Glutamatergic neuron (in vitro differentiated cells): ENCODE measurements around the gene ESYT1. TPM values are rescaled to one million over a fixed set of nuclear protein-coding genes. Genes with fewer than 3 reads are reported as not detected.

Experiments
- DNase-seq: peaks from one replicate; pipeline ENCODE4 v3.0.0; 2022
- H3K27ac Mint-ChIP-seq: one replicate; pipeline ENCODE4 v1.8.0; 2020; ENCODE audit warnings: mild to moderate bottlenecking, mixed read lengths, inconsistent platforms; ENCODE audit not compliant: unreplicated experiment
- H3K27me3 Mint-ChIP-seq: one replicate; pipeline ENCODE4 v1.8.0; 2020; ENCODE audit warnings: mild to moderate bottlenecking, moderate library complexity, mixed read lengths, inconsistent platforms; ENCODE audit not compliant: unreplicated experiment
- H3K36me3 Mint-ChIP-seq: one replicate; pipeline ENCODE4 v1.8.0; 2020; ENCODE audit warnings: mild to moderate bottlenecking, mixed read lengths, inconsistent platforms; ENCODE audit not compliant: unreplicated experiment
- H3K4me1 Mint-ChIP-seq: one replicate; pipeline ENCODE4 v1.8.0; 2020; ENCODE audit warnings: mild to moderate bottlenecking, low read depth, mixed read lengths, inconsistent platforms; ENCODE audit not compliant: unreplicated experiment
- H3K4me3 Mint-ChIP-seq: one replicate; pipeline ENCODE4 v1.8.0; 2020; ENCODE audit warnings: mild to moderate bottlenecking, mixed read lengths, inconsistent platforms; ENCODE audit not compliant: unreplicated experiment
- H3K9me3 Mint-ChIP-seq: one replicate; pipeline ENCODE4 v1.8.0; 2020; ENCODE audit warnings: mild to moderate bottlenecking, moderate library complexity, mixed read lengths, inconsistent platforms; ENCODE audit not compliant: unreplicated experiment
- total RNA-seq: library from RNA; stranded (reverse); fragmentation: NEBNext Ultra II Directional; extraction: Animal tissue kit (Norgen Biotek cat#: 25700); gene quantifications from one replicate; pipeline ENCODE4 v1.2.1, GENCODE V29; 2021; ENCODE audit not compliant: unreplicated experiment
- TF ChIP-seq, protein P1 (sequence below): fragments of 200-600 bp; sonication (generic); IDR thresholded peaks from one replicate; pipeline ENCODE4 v1.5.0; 2021; ENCODE audit not compliant: partially characterized antibody, unreplicated experiment

Gene ESYT1
- total RNA-seq, 1 donor from 2014 or later = 144 TPM

DNA sequence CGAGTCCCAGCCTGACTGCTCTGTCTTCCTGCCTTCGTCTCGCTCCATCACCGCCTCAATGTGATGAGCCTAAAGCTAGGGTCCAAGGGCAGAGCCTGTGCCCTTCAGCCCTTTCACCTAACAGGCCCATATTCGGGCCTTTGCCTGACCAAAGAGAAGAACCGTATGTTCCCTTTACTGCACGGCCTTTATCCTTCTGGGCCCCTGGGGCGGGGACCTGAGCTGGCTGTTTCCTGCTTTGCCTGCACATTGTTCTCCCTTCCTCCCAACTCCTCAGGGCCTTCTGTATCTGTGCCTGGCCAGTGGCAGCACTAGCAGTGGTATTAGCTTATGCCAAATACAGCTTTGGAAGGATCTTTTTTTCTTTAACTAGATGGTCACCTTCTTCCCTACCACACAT lies 15.8 kb downstream of the ESYT1 start:
- H3K27ac Mint-ChIP-seq = no peak overlapping the region
- no peak overlapping the region for H3K4me3 Mint-ChIP-seq
- no peaks in the 10 kb centered on the region for H3K4me1 Mint-ChIP-seq
- H3K9me3 Mint-ChIP-seq = peaks cover 5% of the 10 kb centered on the region
- no peak for DNase-seq
- H3K27me3 Mint-ChIP-seq = peaks cover 4% of the 10 kb centered on the region
- TF ChIP-seq, protein P1, sequence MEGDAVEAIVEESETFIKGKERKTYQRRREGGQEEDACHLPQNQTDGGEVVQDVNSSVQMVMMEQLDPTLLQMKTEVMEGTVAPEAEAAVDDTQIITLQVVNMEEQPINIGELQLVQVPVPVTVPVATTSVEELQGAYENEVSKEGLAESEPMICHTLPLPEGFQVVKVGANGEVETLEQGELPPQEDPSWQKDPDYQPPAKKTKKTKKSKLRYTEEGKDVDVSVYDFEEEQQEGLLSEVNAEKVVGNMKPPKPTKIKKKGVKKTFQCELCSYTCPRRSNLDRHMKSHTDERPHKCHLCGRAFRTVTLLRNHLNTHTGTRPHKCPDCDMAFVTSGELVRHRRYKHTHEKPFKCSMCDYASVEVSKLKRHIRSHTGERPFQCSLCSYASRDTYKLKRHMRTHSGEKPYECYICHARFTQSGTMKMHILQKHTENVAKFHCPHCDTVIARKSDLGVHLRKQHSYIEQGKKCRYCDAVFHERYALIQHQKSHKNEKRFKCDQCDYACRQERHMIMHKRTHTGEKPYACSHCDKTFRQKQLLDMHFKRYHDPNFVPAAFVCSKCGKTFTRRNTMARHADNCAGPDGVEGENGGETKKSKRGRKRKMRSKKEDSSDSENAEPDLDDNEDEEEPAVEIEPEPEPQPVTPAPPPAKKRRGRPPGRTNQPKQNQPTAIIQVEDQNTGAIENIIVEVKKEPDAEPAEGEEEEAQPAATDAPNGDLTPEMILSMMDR = no peak
- peaks cover 16% of the 10 kb centered on the region for H3K36me3 Mint-ChIP-seq

DNA sequence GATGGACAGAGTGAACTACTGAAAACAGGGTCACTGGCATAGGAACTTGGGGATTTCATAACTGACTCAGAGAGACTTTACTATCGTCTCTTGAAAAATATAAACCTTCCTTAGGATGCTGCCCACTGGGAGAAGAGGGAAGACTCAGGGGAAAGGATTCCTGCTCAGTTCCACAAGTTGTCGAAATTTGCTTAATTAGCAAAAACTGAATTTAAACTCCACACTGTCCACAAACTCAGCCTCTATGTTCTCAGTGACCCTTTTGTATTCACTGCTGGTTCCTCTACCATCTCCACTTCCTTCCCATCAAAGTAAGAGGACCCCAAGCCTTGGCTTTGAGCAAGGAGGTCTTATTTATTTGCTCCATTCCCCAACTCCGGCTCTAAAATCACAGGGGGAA lies 17.1 kb downstream of the ESYT1 start:
- Mint-ChIP-seq H3K36me3 (peaks cover 16% of the 10 kb centered on the region), H3K4me3 (no peak overlapping the region), H3K9me3 (peaks cover 4% of the 10 kb centered on the region), H3K27me3 (peaks cover 4% of the 10 kb centered on the region), H3K27ac (no peak overlapping the region), H3K4me1 (no peaks in the 10 kb centered on the region)
- TF ChIP-seq, protein P1 = no peak
- no peak for DNase-seq

DNA sequence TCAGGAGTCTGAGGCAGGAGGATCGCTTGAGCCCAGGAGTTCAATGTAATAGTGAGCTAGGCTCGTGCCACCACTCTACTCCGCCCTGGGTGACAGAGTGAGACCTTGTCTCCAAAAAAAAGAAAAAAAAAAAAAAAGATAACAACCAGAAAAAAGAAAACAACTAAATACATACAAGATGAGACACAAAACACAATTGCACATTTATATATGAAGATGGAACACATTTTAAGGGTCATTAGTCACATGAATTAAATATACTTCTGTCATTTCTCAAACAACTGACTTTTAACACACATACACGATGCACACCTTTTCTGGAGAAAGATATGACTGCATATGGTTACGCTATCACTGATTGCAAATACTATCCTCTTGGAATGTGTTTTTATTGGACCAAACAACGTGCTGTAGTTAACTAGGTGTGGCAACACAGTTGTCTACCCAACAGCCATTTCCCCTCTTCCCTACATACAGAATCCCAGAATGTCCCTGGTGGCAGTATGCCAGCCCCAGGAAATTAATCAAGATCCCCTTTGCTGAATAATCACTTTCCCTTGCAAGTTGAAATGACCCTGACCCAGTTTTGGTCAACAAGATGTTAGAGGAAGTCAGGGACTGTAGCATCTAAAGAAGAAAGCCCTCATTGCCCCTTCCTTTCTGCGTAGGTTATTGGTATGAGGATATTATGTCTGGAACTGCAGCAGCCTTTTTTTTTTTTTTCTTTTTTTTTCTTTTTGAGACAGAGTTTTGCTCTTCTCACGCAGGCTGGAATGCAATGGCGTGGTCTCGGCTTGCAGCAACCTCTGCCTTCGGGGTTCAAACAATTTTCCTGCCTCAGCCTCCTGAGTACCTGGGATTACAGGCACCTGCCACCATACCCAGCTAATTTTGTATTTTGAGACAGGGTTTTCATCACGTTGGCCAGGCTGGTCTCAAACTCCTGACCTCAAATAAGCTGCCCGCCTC lies 18.7 kb downstream of the ESYT1 start:
- H3K9me3 Mint-ChIP-seq = peaks cover 4% of the 10 kb centered on the region
- H3K4me1 Mint-ChIP-seq = peaks cover 5% of the 10 kb centered on the region
- TF ChIP-seq, protein P1 = no peak
- H3K4me3 Mint-ChIP-seq = no peak overlapping the region
- peaks cover 6% of the 10 kb centered on the region for H3K36me3 Mint-ChIP-seq
- no peaks in the 10 kb centered on the region for H3K27me3 Mint-ChIP-seq
- no peak overlapping the region for H3K27ac Mint-ChIP-seq
- DNase-seq = no peak

DNA sequence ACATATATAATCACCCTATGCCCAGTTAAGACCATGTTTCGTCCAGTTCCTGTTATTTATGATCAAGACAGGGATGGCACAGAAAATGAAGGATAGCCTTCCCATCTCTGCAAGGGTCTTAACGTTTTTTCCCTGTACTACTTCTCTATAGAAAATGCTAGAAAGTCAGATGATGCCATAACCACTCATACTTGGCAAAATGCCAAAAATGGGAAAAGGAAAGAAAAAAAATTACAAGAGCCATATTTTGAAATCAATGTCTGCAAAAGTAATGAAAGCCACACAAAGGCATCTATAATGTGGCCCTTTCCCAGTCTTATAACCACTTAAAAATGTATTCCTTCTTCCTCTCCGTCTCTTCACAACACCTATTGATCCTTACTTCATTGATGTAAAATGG lies 22.5 kb downstream of the ESYT1 start:
- Mint-ChIP-seq H3K27me3 (peaks cover 5% of the 10 kb centered on the region), H3K9me3 (no peaks in the 10 kb centered on the region), H3K27ac (no peak overlapping the region), H3K4me1 (peaks cover 9% of the 10 kb centered on the region), H3K4me3 (peak overlapping the region; percentile 89), H3K36me3 (no peaks in the 10 kb centered on the region)
- DNase-seq = no peak
- TF ChIP-seq, protein P1 = no peak

DNA sequence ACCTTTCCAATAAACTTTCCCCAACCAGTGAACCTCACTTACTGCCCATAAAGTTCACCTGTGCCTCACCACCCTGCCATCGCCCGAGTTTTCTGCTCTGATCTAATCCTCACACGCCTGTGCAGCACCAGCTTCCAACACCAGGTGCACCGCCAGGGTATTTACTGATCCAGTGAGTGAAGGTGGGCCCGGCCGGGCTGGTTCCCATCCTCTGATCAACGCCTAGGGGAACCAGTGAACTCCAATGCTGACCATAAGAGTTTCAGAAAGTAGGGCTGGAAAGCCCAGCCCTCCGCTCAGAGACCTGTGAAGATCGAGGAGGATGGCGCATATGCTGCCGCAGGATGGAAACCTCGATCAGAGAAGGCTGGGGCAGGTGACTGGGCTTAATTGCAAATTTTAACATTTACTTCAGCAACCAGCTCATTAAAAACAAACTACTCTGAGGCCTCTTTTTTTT lies 23.6 kb downstream of the ESYT1 start:
- H3K36me3 Mint-ChIP-seq = no peaks in the 10 kb centered on the region
- peak; percentile 62 for DNase-seq
- no peaks in the 10 kb centered on the region for H3K9me3 Mint-ChIP-seq
- peaks cover 9% of the 10 kb centered on the region for H3K4me1 Mint-ChIP-seq
- peak overlapping the region; percentile 89 for H3K4me3 Mint-ChIP-seq
- TF ChIP-seq, protein P1 = peak; percentile 65
- peak overlapping the region; percentile 93 for H3K27ac Mint-ChIP-seq
- peaks cover 6% of the 10 kb centered on the region for H3K27me3 Mint-ChIP-seq
